Gastrocnemius medialis (tissue), 4 donors: Measurements from ENCODE around the gene SHH.

Source experiments
- POLR2A ChIP-seq, 2 donors: fragments of 450-650 bp; IDR thresholded peaks; one replicate each; pipeline ENCODE4 v1.6.1; 2017; ENCODE audit warnings: antibody characterized with exemption in 2 of 2, mild to moderate bottlenecking in 2 of 2, moderate library complexity in 2 of 2
- TF ChIP-seq, protein P1 (sequence below), 5 experiments: fragments of 450-650 bp in 3 of 5; fragments of 200-600 bp in 2 of 5; sonication (generic) in 2 of 5; IDR thresholded peaks in 4 of 5; conservative IDR thresholded peaks in 1 of 5; 1 replicate in 4 of 5; 2 replicates in 1 of 5; pipeline ENCODE4 v1.5.1; 2016 to 2019; ENCODE audit warnings: antibody characterized with exemption in 5 of 5, mild to moderate bottlenecking in 3 of 5, moderate library complexity in 3 of 5

DNA sequence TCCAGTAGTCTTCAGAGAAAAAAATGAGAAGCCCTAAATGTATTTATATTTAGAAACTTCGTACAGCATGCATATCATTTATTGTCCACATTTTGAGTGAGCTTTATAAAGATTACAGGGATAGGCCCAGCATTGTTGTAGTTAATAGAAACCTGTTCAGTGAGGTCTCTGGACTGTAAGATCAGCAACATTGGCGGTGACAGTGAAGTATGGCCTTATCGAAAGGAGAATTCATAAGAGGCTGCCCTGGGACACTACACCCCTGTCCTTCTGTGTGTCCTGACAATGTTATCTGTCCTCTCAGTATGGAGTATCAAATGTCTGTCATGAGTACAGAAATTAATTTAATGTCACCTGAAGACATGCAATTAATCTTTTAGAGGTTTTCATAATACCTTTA lies 57.2 kb downstream of the SHH start:
- TF ChIP-seq, protein P1, sequence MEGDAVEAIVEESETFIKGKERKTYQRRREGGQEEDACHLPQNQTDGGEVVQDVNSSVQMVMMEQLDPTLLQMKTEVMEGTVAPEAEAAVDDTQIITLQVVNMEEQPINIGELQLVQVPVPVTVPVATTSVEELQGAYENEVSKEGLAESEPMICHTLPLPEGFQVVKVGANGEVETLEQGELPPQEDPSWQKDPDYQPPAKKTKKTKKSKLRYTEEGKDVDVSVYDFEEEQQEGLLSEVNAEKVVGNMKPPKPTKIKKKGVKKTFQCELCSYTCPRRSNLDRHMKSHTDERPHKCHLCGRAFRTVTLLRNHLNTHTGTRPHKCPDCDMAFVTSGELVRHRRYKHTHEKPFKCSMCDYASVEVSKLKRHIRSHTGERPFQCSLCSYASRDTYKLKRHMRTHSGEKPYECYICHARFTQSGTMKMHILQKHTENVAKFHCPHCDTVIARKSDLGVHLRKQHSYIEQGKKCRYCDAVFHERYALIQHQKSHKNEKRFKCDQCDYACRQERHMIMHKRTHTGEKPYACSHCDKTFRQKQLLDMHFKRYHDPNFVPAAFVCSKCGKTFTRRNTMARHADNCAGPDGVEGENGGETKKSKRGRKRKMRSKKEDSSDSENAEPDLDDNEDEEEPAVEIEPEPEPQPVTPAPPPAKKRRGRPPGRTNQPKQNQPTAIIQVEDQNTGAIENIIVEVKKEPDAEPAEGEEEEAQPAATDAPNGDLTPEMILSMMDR (IDR thresholded peaks at IDR 0.05 in 4 of 5, conservative IDR thresholded peaks at IDR 0.05 in 1 of 5): no peak
- no peak for TF ChIP-seq POLR2A (IDR thresholded peaks at IDR 0.05)
